Stimulated activated memory B cell treated with anti-CD40 and anti-IgM and Interleukin-4, amounts not matched to agents 10 μg/mL and 1 μg/mL and 100 μg/mL, for 72 hours (primary cell): ENCODE results near the gene FAM53A.
"Not testable (repeated sequence)": the region's sequence is repeated elsewhere in the genome, so short reads cannot be mapped to it uniquely, and the experiment has no call there.

Source experiments
- ATAC-seq: fragments of 150-1000 bp; cut with Tn5 transposase; 2 replicates; pipeline ENCODE4 v1.10.0; 2021
- H3K27ac Mint-ChIP-seq: one replicate; pipeline ENCODE4 v1.8.0; 2022; ENCODE audit warnings: mild to moderate bottlenecking, mixed read lengths
- H3K27me3 Mint-ChIP-seq: one replicate; pipeline ENCODE4 v1.8.0; 2022; ENCODE audit warnings: mixed read lengths
- H3K36me3 Mint-ChIP-seq: one replicate; pipeline ENCODE4 v1.8.0; 2022; ENCODE audit warnings: mixed read lengths
- H3K4me1 Mint-ChIP-seq: one replicate; pipeline ENCODE4 v1.8.0; 2022; ENCODE audit warnings: mixed read lengths
- H3K4me3 Mint-ChIP-seq: one replicate; pipeline ENCODE4 v1.8.0; 2022; ENCODE audit warnings: mild to moderate bottlenecking, moderate library complexity, mixed read lengths
- H3K9me3 Mint-ChIP-seq: one replicate; pipeline ENCODE4 v1.8.0; 2022; ENCODE audit warnings: mixed read lengths

The FAM53A gene

GRCh38 chr4:1608821-1609500 is 75.2 kb downstream of the FAM53A start:
- Mint-ChIP-seq H3K27me3 (peaks cover 40% of the 10 kb centered on the region), H3K4me1 (peaks cover 25% of the 10 kb centered on the region), H3K27ac (no peak overlapping the region), H3K4me3 (no peak overlapping the region), H3K9me3 (no peaks in the 10 kb centered on the region), H3K36me3 (no peaks in the 10 kb centered on the region)
- no peak for ATAC-seq

- peaks cover 46% of the 10 kb centered on the region for H3K27me3 Mint-ChIP-seq
- no peak for ATAC-seq
- H3K4me3 Mint-ChIP-seq = no peak overlapping the region
- peaks cover 22% of the 10 kb centered on the region for H3K4me1 Mint-ChIP-seq
- H3K9me3 Mint-ChIP-seq = no peaks in the 10 kb centered on the region
- H3K27ac Mint-ChIP-seq = no peak overlapping the region
- no peaks in the 10 kb centered on the region for H3K36me3 Mint-ChIP-seq
Measured at GRCh38 chr4:1608196-1608820, 75.8 kb downstream of the FAM53A start.

- Mint-ChIP-seq H3K27me3 (peaks cover 52% of the 10 kb centered on the region), H3K4me1 (peaks cover 22% of the 10 kb centered on the region)
- not testable (repeated sequence) for H3K27ac Mint-ChIP-seq, H3K4me3 Mint-ChIP-seq, H3K9me3 Mint-ChIP-seq, ATAC-seq, H3K36me3 Mint-ChIP-seq
Measured at GRCh38 chr4:1607436-1608195, 76.5 kb downstream of the FAM53A start.

GRCh38 chr4:1604706-1605205 is 79.4 kb downstream of the FAM53A start:
- peak overlapping the region; percentile 3 for H3K4me3 Mint-ChIP-seq
- H3K27ac Mint-ChIP-seq = no peak overlapping the region
- H3K27me3 Mint-ChIP-seq = peaks cover 60% of the 10 kb centered on the region
- peaks cover 31% of the 10 kb centered on the region for H3K4me1 Mint-ChIP-seq
- no peaks in the 10 kb centered on the region for H3K36me3 Mint-ChIP-seq
- ATAC-seq = peak; percentile 25
- H3K9me3 Mint-ChIP-seq = no peaks in the 10 kb centered on the region

- Mint-ChIP-seq H3K27me3 (peaks cover 60% of the 10 kb centered on the region), H3K4me1 (peaks cover 32% of the 10 kb centered on the region), H3K36me3 (no peaks in the 10 kb centered on the region), H3K9me3 (no peaks in the 10 kb centered on the region), H3K27ac (no peak overlapping the region), H3K4me3 (no peak overlapping the region)
- ATAC-seq = peak; percentile 20
Measured at GRCh38 chr4:1604181-1604705, 79.9 kb downstream of the FAM53A start.

GRCh38 chr4:1603413-1604135 is 80.5 kb downstream of the FAM53A start:
- H3K27me3 Mint-ChIP-seq = peaks cover 60% of the 10 kb centered on the region
- peaks cover 32% of the 10 kb centered on the region for H3K4me1 Mint-ChIP-seq
- ATAC-seq = no peak
- no peaks in the 10 kb centered on the region for H3K9me3 Mint-ChIP-seq
- H3K36me3 Mint-ChIP-seq = no peaks in the 10 kb centered on the region
- H3K4me3 Mint-ChIP-seq = no peak overlapping the region
- H3K27ac Mint-ChIP-seq = no peak overlapping the region

GRCh38 chr4:1602655-1603412 is 81.3 kb downstream of the FAM53A start:
- H3K36me3 Mint-ChIP-seq = no peaks in the 10 kb centered on the region
- H3K27me3 Mint-ChIP-seq = peaks cover 53% of the 10 kb centered on the region
- ATAC-seq = no peak
- H3K27ac Mint-ChIP-seq = no peak overlapping the region
- no peak overlapping the region for H3K4me3 Mint-ChIP-seq
- no peaks in the 10 kb centered on the region for H3K9me3 Mint-ChIP-seq
- H3K4me1 Mint-ChIP-seq = peaks cover 32% of the 10 kb centered on the region

- no peak overlapping the region for H3K4me3 Mint-ChIP-seq
- peaks cover 47% of the 10 kb centered on the region for H3K27me3 Mint-ChIP-seq
- no peaks in the 10 kb centered on the region for H3K36me3 Mint-ChIP-seq
- ATAC-seq = no peak
- no peaks in the 10 kb centered on the region for H3K9me3 Mint-ChIP-seq
- no peak overlapping the region for H3K27ac Mint-ChIP-seq
- peaks cover 32% of the 10 kb centered on the region for H3K4me1 Mint-ChIP-seq
Measured at GRCh38 chr4:1601852-1602654, 82.1 kb downstream of the FAM53A start.

GRCh38 chr4:1601533-1601835 is 82.6 kb downstream of the FAM53A start:
- ATAC-seq = no peak
- Mint-ChIP-seq H3K27ac (no peak overlapping the region), H3K4me1 (peaks cover 30% of the 10 kb centered on the region), H3K27me3 (peaks cover 46% of the 10 kb centered on the region), H3K4me3 (no peak overlapping the region), H3K9me3 (peaks cover 2% of the 10 kb centered on the region), H3K36me3 (no peaks in the 10 kb centered on the region)

GRCh38 chr4:1600811-1601532 is 83.1 kb downstream of the FAM53A start:
- ATAC-seq = no peak
- peaks cover 4% of the 10 kb centered on the region for H3K9me3 Mint-ChIP-seq
- H3K27me3 Mint-ChIP-seq = peaks cover 46% of the 10 kb centered on the region
- no peak overlapping the region for H3K27ac Mint-ChIP-seq
- H3K4me3 Mint-ChIP-seq = no peak overlapping the region
- peaks cover 25% of the 10 kb centered on the region for H3K4me1 Mint-ChIP-seq
- no peaks in the 10 kb centered on the region for H3K36me3 Mint-ChIP-seq

- Mint-ChIP-seq H3K4me1 (peaks cover 18% of the 10 kb centered on the region), H3K9me3 (peaks cover 4% of the 10 kb centered on the region), H3K4me3 (no peak overlapping the region), H3K36me3 (no peaks in the 10 kb centered on the region), H3K27me3 (peaks cover 43% of the 10 kb centered on the region), H3K27ac (no peak overlapping the region)
- ATAC-seq = no peak
Measured at GRCh38 chr4:1600211-1600780, 83.8 kb downstream of the FAM53A start.

GRCh38 chr4:1599491-1600210 is 84.5 kb downstream of the FAM53A start:
- no peak for ATAC-seq
- peaks cover 42% of the 10 kb centered on the region for H3K27me3 Mint-ChIP-seq
- no peaks in the 10 kb centered on the region for H3K36me3 Mint-ChIP-seq
- H3K9me3 Mint-ChIP-seq = peaks cover 4% of the 10 kb centered on the region
- H3K27ac Mint-ChIP-seq = no peak overlapping the region
- peaks cover 12% of the 10 kb centered on the region for H3K4me1 Mint-ChIP-seq
- H3K4me3 Mint-ChIP-seq = no peak overlapping the region
